Activated gamma-delta T cell treated with anti-CD3 and anti-CD28 coated beads, Interleukin-2, amount 50 U/mL, for 16 hours (primary cell): ENCODE results near the gene EML1.

Experiments
- DNase-seq: peaks from one replicate; pipeline ENCODE4 v3.0.0-alpha.2; 2020; ENCODE audit warnings: low read depth

Gene EML1

GRCh38 chr14:99872786-99873440, 79.7 kb downstream of the EML1 start:
- no peak for DNase-seq

GRCh38 chr14:99873653-99874052, 80.4 kb downstream of the EML1 start:
- DNase-seq: no peak

GRCh38 chr14:99874306-99874705, 81.1 kb downstream of the EML1 start:
- DNase-seq: no peak

GRCh38 chr14:99875421-99875820, 82.2 kb downstream of the EML1 start:
- DNase-seq: no peak

- no peak for DNase-seq
Measured at GRCh38 chr14:99875836-99876235, 82.6 kb downstream of the EML1 start.

GRCh38 chr14:99876406-99876805, 83.2 kb downstream of the EML1 start:
- DNase-seq: no peak

GRCh38 chr14:99878563-99878962, 85.3 kb downstream of the EML1 start:
- DNase-seq: no peak

- no peak for DNase-seq
Measured at GRCh38 chr14:99879401-99880295, 86.4 kb downstream of the EML1 start.

GRCh38 chr14:99880651-99881420, 87.6 kb downstream of the EML1 start:
- DNase-seq: no peak

- no peak for DNase-seq
Measured at GRCh38 chr14:99883866-99884650, 90.8 kb downstream of the EML1 start.

GRCh38 chr14:99884834-99885648, 91.8 kb downstream of the EML1 start:
- DNase-seq: no peak

- DNase-seq: no peak
Measured at GRCh38 chr14:99885649-99885958, 92.4 kb downstream of the EML1 start.

GRCh38 chr14:99887407-99887806, 94.2 kb downstream of the EML1 start:
- DNase-seq: no peak

- no peak for DNase-seq
Measured at GRCh38 chr14:99888149-99888548, 94.9 kb downstream of the EML1 start.

GRCh38 chr14:99889268-99889667, 96.1 kb downstream of the EML1 start:
- no peak for DNase-seq

GRCh38 chr14:99891266-99891665, 98.1 kb downstream of the EML1 start:
- no peak for DNase-seq

- no peak for DNase-seq
Measured at GRCh38 chr14:99891900-99892299, 98.7 kb downstream of the EML1 start.

GRCh38 chr14:99892406-99892805, 99.2 kb downstream of the EML1 start:
- DNase-seq: no peak

- DNase-seq: no peak
Measured at GRCh38 chr14:99896361-99896760, 103.1 kb downstream of the EML1 start.

GRCh38 chr14:99899578-99900178, 106.5 kb downstream of the EML1 start:
- DNase-seq: no peak

GRCh38 chr14:99902925-99903324, 109.7 kb downstream of the EML1 start:
- no peak for DNase-seq
